HL-60 (cell line): Measurements from ENCODE around the gene MAPK8IP2.

Source experiments
- GABPA ChIP-seq: IDR thresholded peaks from 2 replicates; pipeline ENCODE4 v1.6.1; 2012; ENCODE audit warnings: low read depth
- POLR2AphosphoS5 ChIP-seq: IDR thresholded peaks from 2 replicates; pipeline ENCODE4 v1.6.1; 2012; ENCODE audit warnings: low read depth
- SPI1 ChIP-seq: IDR thresholded peaks from 2 replicates; pipeline ENCODE4 v1.6.1; 2012; ENCODE audit warnings: low read depth, mild to moderate bottlenecking, borderline replicate concordance
- TF ChIP-seq, protein P1 (sequence below): IDR thresholded peaks from one replicate; pipeline ENCODE4 v1.5.1; 2011; ENCODE audit warnings: low read length, control low read depth, inconsistent platforms; ENCODE audit not compliant: insufficient read depth

DNA sequence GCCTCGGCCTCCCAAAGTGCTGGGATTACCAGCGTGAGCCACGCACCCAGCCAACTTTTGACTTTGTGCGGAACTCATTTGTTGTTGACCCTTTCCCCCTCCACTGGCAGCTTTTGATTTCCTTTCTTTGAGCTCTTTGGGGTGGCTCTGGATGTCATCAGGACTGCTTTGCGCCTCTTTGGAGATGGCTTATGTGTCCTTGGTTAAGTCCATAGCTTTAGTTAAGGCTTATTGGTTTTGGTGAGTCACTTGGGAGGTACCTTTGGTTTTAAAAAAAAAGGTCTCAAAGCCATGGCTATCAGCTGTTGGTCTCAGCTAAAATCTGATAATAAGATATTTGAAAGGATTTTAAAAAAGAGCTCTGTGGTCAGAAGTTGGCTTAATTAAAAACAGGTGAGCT is 32.5 kb downstream of the MAPK8IP2 start:
- TF ChIP-seq POLR2AphosphoS5 = no peak
- TF ChIP-seq, protein P1, sequence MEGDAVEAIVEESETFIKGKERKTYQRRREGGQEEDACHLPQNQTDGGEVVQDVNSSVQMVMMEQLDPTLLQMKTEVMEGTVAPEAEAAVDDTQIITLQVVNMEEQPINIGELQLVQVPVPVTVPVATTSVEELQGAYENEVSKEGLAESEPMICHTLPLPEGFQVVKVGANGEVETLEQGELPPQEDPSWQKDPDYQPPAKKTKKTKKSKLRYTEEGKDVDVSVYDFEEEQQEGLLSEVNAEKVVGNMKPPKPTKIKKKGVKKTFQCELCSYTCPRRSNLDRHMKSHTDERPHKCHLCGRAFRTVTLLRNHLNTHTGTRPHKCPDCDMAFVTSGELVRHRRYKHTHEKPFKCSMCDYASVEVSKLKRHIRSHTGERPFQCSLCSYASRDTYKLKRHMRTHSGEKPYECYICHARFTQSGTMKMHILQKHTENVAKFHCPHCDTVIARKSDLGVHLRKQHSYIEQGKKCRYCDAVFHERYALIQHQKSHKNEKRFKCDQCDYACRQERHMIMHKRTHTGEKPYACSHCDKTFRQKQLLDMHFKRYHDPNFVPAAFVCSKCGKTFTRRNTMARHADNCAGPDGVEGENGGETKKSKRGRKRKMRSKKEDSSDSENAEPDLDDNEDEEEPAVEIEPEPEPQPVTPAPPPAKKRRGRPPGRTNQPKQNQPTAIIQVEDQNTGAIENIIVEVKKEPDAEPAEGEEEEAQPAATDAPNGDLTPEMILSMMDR = no peak
- TF ChIP-seq GABPA = no peak
- no peak for TF ChIP-seq SPI1
